ENCODE data around the gene SEC14L5.

The SEC14L5 gene

GRCh38 chr16:4913774-4914525 is 44.2 kb upstream of the SEC14L5 start:
- ChIA-PET POLR2A (no interaction called here), CTCF (no interaction called here)
- Histone ChIP-seq H3K4me3 (ENCODE audit: low read depth, low read length) (no peak overlapping the region), H3K36me3 (ENCODE audit: control insufficient read depth in 2 of 2, insufficient read depth in 1 of 2, low read length in 2 of 2) (no peaks in the 10 kb centered on the region), H3K4me1 (ENCODE audit: control insufficient read depth, insufficient read depth, low read length) (no peaks in the 10 kb centered on the region), H3K27ac (ENCODE audit: extremely low read depth, low read depth, low read length) (no peak overlapping the region), H3K9me3 (ENCODE audit: control insufficient read depth, insufficient read depth, low read depth, low read length) (no peaks in the 10 kb centered on the region)
- no peak for TF ChIP-seq ZNF174 (tag by site-specific recombination; IDR thresholded peaks at IDR 0.05)
- no peak for TF ChIP-seq ZNF514 (tag by site-specific recombination; IDR thresholded peaks at IDR 0.05)
- peak; percentile 59 for TF ChIP-seq ZBTB20 (tag by site-specific recombination; IDR thresholded peaks at IDR 0.05)

- CTCF ChIA-PET, result no interaction called here
- POLR2A ChIA-PET, result no interaction called here
- Histone ChIP-seq H3K9me3 (ENCODE audit: control insufficient read depth, insufficient read depth, low read depth, low read length) (no peaks in the 10 kb centered on the region), H3K27ac (ENCODE audit: extremely low read depth, low read depth, low read length) (no peak overlapping the region), H3K4me1 (ENCODE audit: control insufficient read depth, insufficient read depth, low read length) (no peaks in the 10 kb centered on the region), H3K4me3 (ENCODE audit: low read depth, low read length) (no peak overlapping the region), H3K36me3 (ENCODE audit: control insufficient read depth in 2 of 2, insufficient read depth in 1 of 2, low read length in 2 of 2) (no peaks in the 10 kb centered on the region)
- peak; percentile 79 for TF ChIP-seq PRDM4 (tag by site-specific recombination; IDR thresholded peaks at IDR 0.05)
- peak; percentile 99 for TF ChIP-seq ZNF239 (tag by site-specific recombination; IDR thresholded peaks at IDR 0.05)
- no peak for TF ChIP-seq ZNF138 (tag by site-specific recombination; IDR thresholded peaks at IDR 0.05; ENCODE audit: borderline replicate concordance)
- TF ChIP-seq OVOL3 (tag by site-specific recombination; IDR thresholded peaks at IDR 0.05), result no peak
Measured at GRCh38 chr16:4914528-4915225, 43.5 kb upstream of the SEC14L5 start.

- POLR2A ChIA-PET, result no interaction called here
- H3K36me3 ChIP-seq (ENCODE audit: control insufficient read depth in 2 of 2, insufficient read depth in 1 of 2, low read length in 2 of 2), result no peaks in the 10 kb centered on the region
- CTCF ChIA-PET, result no interaction called here
- H3K4me1 ChIP-seq (ENCODE audit: control insufficient read depth, insufficient read depth, low read length), result no peaks in the 10 kb centered on the region
- TF ChIP-seq OSR2 (tag by site-specific recombination; IDR thresholded peaks at IDR 0.05) (no peak), KLF8 (tag by site-specific recombination; IDR thresholded peaks at IDR 0.05) (no peak), ZSCAN23 (tag by site-specific recombination; IDR thresholded peaks at IDR 0.05) (no peak), ZNF660 (tag by site-specific recombination; IDR thresholded peaks at IDR 0.05) (no peak), SP7 (tag by site-specific recombination; IDR thresholded peaks at IDR 0.05) (no peak), ZNF366 (tag by site-specific recombination; conservative IDR thresholded peaks at IDR 0.05) (no peak), ZSCAN30 (tag by site-specific recombination; IDR thresholded peaks at IDR 0.05) (no peak), ZBTB17 (tag by site-specific recombination; IDR thresholded peaks at IDR 0.05) (no peak)
- H3K27ac ChIP-seq (ENCODE audit: extremely low read depth, low read depth, low read length), result no peak overlapping the region
- no peak overlapping the region for H3K4me3 ChIP-seq (ENCODE audit: low read depth, low read length)
- H3K9me3 ChIP-seq (ENCODE audit: control insufficient read depth, insufficient read depth, low read depth, low read length), result no peaks in the 10 kb centered on the region
Measured at GRCh38 chr16:4915226-4915761, 42.8 kb upstream of the SEC14L5 start.

- no peak overlapping the region for H3K27ac ChIP-seq (ENCODE audit: extremely low read depth, low read depth, low read length)
- ChIA-PET POLR2A (no interaction called here), CTCF (interaction anchor here (1.7 kb wide), 1 partner anchor 19 kb away, joined by 5 read pairs; the partner anchor contains the start of gene PPL)
- H3K4me3 ChIP-seq (ENCODE audit: low read depth, low read length), result no peak overlapping the region
- no peaks in the 10 kb centered on the region for H3K36me3 ChIP-seq (ENCODE audit: control insufficient read depth in 2 of 2, insufficient read depth in 1 of 2, low read length in 2 of 2)
- no peaks in the 10 kb centered on the region for H3K4me1 ChIP-seq (ENCODE audit: control insufficient read depth, insufficient read depth, low read length)
- H3K9me3 ChIP-seq (ENCODE audit: control insufficient read depth, insufficient read depth, low read depth, low read length), result no peaks in the 10 kb centered on the region
- TF ChIP-seq PRDM6 (tag by site-specific recombination; IDR thresholded peaks at IDR 0.05), result no peak
- no peak for TF ChIP-seq ZBTB44 (tag by site-specific recombination; IDR thresholded peaks at IDR 0.05)
- TF ChIP-seq, protein P1, sequence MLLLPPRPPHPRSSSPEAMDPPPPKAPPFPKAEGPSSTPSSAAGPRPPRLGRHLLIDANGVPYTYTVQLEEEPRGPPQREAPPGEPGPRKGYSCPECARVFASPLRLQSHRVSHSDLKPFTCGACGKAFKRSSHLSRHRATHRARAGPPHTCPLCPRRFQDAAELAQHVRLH (tag by site-specific recombination; IDR thresholded peaks at IDR 0.05), result no peak
- no peak for TF ChIP-seq ZNF157 (tag by site-specific recombination; IDR thresholded peaks at IDR 0.05)
- no peak for TF ChIP-seq ZNF561 (tag by site-specific recombination; IDR thresholded peaks at IDR 0.05; ENCODE audit: borderline replicate concordance)
Measured at GRCh38 chr16:4917117-4917516, 41.0 kb upstream of the SEC14L5 start.

All from HEK293 (cell line).